ENCODE measurements around the gene SEMA5B. TPM values are rescaled to one million over a fixed set of nuclear protein-coding genes. Genes with fewer than 3 reads are reported as not detected.

Gene SEMA5B
- total and polyA plus RNA-seq, 2 donors (not counting 3 experiments of a cell fraction or from before 2014, with no cell fraction given): 0.07 TPM; not detected in 1

GRCh38 chr3:122960652-122961051, 66.9 kb downstream of the SEMA5B start:
- H3K9me3 ChIP-seq (replicated peaks; ENCODE audit: control insufficient read depth, insufficient read depth, low read length): no peaks in the 10 kb centered on the region
- POLR2A ChIA-PET: no interaction called here
- no peak overlapping the region for H3K9ac ChIP-seq (replicated peaks; ENCODE audit: extremely low read depth, insufficient read depth, low read length)
- H4K20me1 ChIP-seq (replicated peaks; ENCODE audit: control insufficient read depth, extremely low read depth, insufficient read depth, low read length): no peaks in the 10 kb centered on the region
- no peak overlapping the region for H3K4me3 ChIP-seq (replicated peaks in 1 of 3; ENCODE audit: insufficient read depth in 1 of 3, low read depth in 1 of 3, low read length in 3 of 3)
- no peak overlapping the region for H2AFZ ChIP-seq (ENCODE audit: low read depth, low read length)
- intact Hi-C loops (cut with micrococcal nuclease): no loop called here
- CTCF ChIA-PET: interaction anchor here (1.0 kb wide), 1 partner anchor 9 kb away, joined by 3 read pairs; no protein-coding TSS in a partner anchor
- no peaks in the 10 kb centered on the region for H3K9me1 ChIP-seq (replicated peaks; ENCODE audit: control insufficient read depth, extremely low read depth, insufficient read depth, low read length)
- H3K27me3 ChIP-seq (ENCODE audit: control insufficient read depth in 2 of 2, insufficient read depth in 2 of 2, low read length in 2 of 2): peaks cover 17 to 34% of the 10 kb centered on the region in 2 experiments
- H3K4me1 ChIP-seq (ENCODE audit: control insufficient read depth, extremely low read depth, insufficient read depth, low read length): no peaks in the 10 kb centered on the region
- no peak for FAIRE-seq
- no peak for TF ChIP-seq POLR2A (IDR thresholded peaks at IDR 0.05; ENCODE audit: low read depth, low read length)
- TF ChIP-seq CTCF (IDR thresholded peaks at IDR 0.05; ENCODE audit: extremely low read depth in 1 of 2, insufficient read depth in 1 of 2, low read depth in 1 of 2, low read length in 2 of 2): no peak
- TF ChIP-seq MYC (IDR thresholded peaks at IDR 0.05; ENCODE audit: low read depth, low read length): no peak
- no peak for TF ChIP-seq FOS (IDR thresholded peaks at IDR 0.05; ENCODE audit: borderline replicate concordance, insufficient read depth, low read length)
- TF ChIP-seq GATA2 (IDR thresholded peaks at IDR 0.05; ENCODE audit: insufficient read depth, insufficient read length, low read depth, low read length): no peak
- TF ChIP-seq MAX (IDR thresholded peaks at IDR 0.05; ENCODE audit: insufficient read depth, insufficient read length): no peak
- no peak for TF ChIP-seq EZH2 (IDR thresholded peaks at IDR 0.05; ENCODE audit: borderline replicate concordance, low read depth, low read length, severe bottlenecking)
- TF ChIP-seq JUN (IDR thresholded peaks at IDR 0.05; ENCODE audit: borderline replicate concordance, insufficient read depth, insufficient read length, low read depth): no peak
- no peak for TF ChIP-seq POLR2AphosphoS5 (IDR thresholded peaks at IDR 0.05; ENCODE audit: insufficient read depth, low read depth, low read length)
- H3K79me2 ChIP-seq (ENCODE audit: control insufficient read depth, insufficient read depth, low read length): no peaks in the 10 kb centered on the region
- no peaks in the 10 kb centered on the region for H3K36me3 ChIP-seq (ENCODE audit: control insufficient read depth in 2 of 2, extremely low read depth in 1 of 2, insufficient read depth in 2 of 2, low read length in 2 of 2)
- no TSS peak for BruUV-seq (replicated peaks)
- no peak overlapping the region for H3K27ac ChIP-seq (ENCODE audit: insufficient read depth, low read depth, low read length)
- dilution Hi-C loops (cut with MboI; ENCODE audit: extremely low pct_ligation_motif_present, low sequenced_read_pairs): no loop called here
- H3K4me2 ChIP-seq (ENCODE audit: insufficient read depth, low read length): no peak overlapping the region
- DNase-seq (ENCODE audit: low read depth, low spot score): no peak

All from endothelial cell of umbilical vein (primary cell).